ENCODE measurements around the gene HNRNPM. TPM values are rescaled to one million over a fixed set of nuclear protein-coding genes. Genes with fewer than 3 reads are reported as not detected.
A peak's percentile ranks its signal among the peaks of the same experiment; 100 is the strongest.
"Not testable (repeated sequence)": the region's sequence is repeated elsewhere in the genome, so short reads cannot be mapped to it uniquely, and the experiment has no call there.

HNRNPM gene
- 113 TPM for total RNA-seq
- long read RNA-seq, partial matches to known transcripts: 18 of 247 reads
- long read RNA-seq, other reads (novel, unspliced or antisense): 228 of 247 reads

GRCh38 chr19:8444677-8445487 lies at the start of gene HNRNPM:
TSS of gene HNRNPM (plus strand) at chr19:8444975. CDS start at chr19:8444999, 24 bp downstream.
- intact Hi-C loops (cut with DNase I): no loop called here
- peak; percentile 98 for ATAC-seq (ENCODE audit: poor library complexity)
- DNase-seq: peak; percentile 100

- intact Hi-C loops (cut with DNase I): loop anchor here (5.0 kb wide), 1 partner anchor 38 kb away; no protein-coding TSS in a partner anchor
- DNase-seq (no peak), ATAC-seq (ENCODE audit: poor library complexity) (no peak)
Observed at GRCh38 chr19:8395621-8396082, 49.1 kb upstream of the HNRNPM start.

- intact Hi-C loops (cut with DNase I): loop anchor here (5.0 kb wide), 1 partner anchor 39 kb away; no protein-coding TSS in a partner anchor
- no peak for DNase-seq
- no peak for ATAC-seq (ENCODE audit: poor library complexity)
Observed at GRCh38 chr19:8396185-8396562, 48.6 kb upstream of the HNRNPM start.

- peak; percentile 81 for DNase-seq
- peak; percentile 38 for ATAC-seq (ENCODE audit: poor library complexity)
- intact Hi-C loops (cut with DNase I): loop anchor here (5.0 kb wide), 1 partner anchor 39 kb away; no protein-coding TSS in a partner anchor
Observed at GRCh38 chr19:8396563-8397203, 48.1 kb upstream of the HNRNPM start.

GRCh38 chr19:8397271-8397670 lies 47.5 kb upstream of the HNRNPM start:
- ATAC-seq (ENCODE audit: poor library complexity): no peak
- no peak for DNase-seq
- intact Hi-C loops (cut with DNase I): loop anchor here (5.0 kb wide), 1 partner anchor 40 kb away; no protein-coding TSS in a partner anchor

- ATAC-seq (ENCODE audit: poor library complexity) (peak; percentile 7), DNase-seq (no peak)
- intact Hi-C loops (cut with DNase I): loop anchor here (5.0 kb wide), 1 partner anchor 41 kb away; no protein-coding TSS in a partner anchor
Observed at GRCh38 chr19:8397746-8398310, 46.9 kb upstream of the HNRNPM start.

GRCh38 chr19:8398311-8398771 lies 46.4 kb upstream of the HNRNPM start:
- DNase-seq (no peak), ATAC-seq (ENCODE audit: poor library complexity) (peak; percentile 5)
- intact Hi-C loops (cut with DNase I): loop anchor here (5.0 kb wide), 1 partner anchor 41 kb away; no protein-coding TSS in a partner anchor

GRCh38 chr19:8399681-8400188 lies 45.0 kb upstream of the HNRNPM start:
- DNase-seq (no peak), ATAC-seq (ENCODE audit: poor library complexity) (no peak)
- intact Hi-C loops (cut with DNase I): loop anchor here (5.0 kb wide), 1 partner anchor 42 kb away; no protein-coding TSS in a partner anchor

- peak; percentile 45 for DNase-seq
- intact Hi-C loops (cut with DNase I): no loop called here
- ATAC-seq (ENCODE audit: poor library complexity): no peak
Observed at GRCh38 chr19:8401981-8402411, 42.8 kb upstream of the HNRNPM start.

GRCh38 chr19:8403098-8403819 lies 41.5 kb upstream of the HNRNPM start:
- no peak for DNase-seq
- no peak for ATAC-seq (ENCODE audit: poor library complexity)
- intact Hi-C loops (cut with DNase I): no loop called here

GRCh38 chr19:8403820-8404109 lies 41.0 kb upstream of the HNRNPM start:
- DNase-seq (no peak), ATAC-seq (ENCODE audit: poor library complexity) (no peak)
- intact Hi-C loops (cut with DNase I): no loop called here

GRCh38 chr19:8404391-8405151 lies 40.2 kb upstream of the HNRNPM start:
- peak; percentile 68 for ATAC-seq (ENCODE audit: poor library complexity)
- no peak for DNase-seq
- intact Hi-C loops (cut with DNase I): no loop called here

- not testable (repeated sequence) for DNase-seq; ATAC-seq (ENCODE audit: poor library complexity)
- intact Hi-C loops (cut with DNase I): loop anchor here (5.0 kb wide), 1 partner anchor 97 kb away; no protein-coding TSS in a partner anchor
Observed at GRCh38 chr19:8410718-8411117, 34.1 kb upstream of the HNRNPM start.

GRCh38 chr19:8412783-8413628 lies 31.8 kb upstream of the HNRNPM start, which contains the start of gene MARCHF2:
TSS of gene MARCHF2 (plus strand) at chr19:8413305. CDS start at chr19:8421841, 8,536 bp downstream.
- intact Hi-C loops (cut with DNase I): loop anchor here (5.0 kb wide), 1 partner anchor 94 kb away; no protein-coding TSS in a partner anchor
- ATAC-seq (ENCODE audit: poor library complexity) (peak; percentile 99), DNase-seq (peak; percentile 99)

- ATAC-seq (ENCODE audit: poor library complexity) (no peak), DNase-seq (no peak)
- intact Hi-C loops (cut with DNase I): loop anchor here (5.0 kb wide), 1 partner anchor 94 kb away; no protein-coding TSS in a partner anchor
Observed at GRCh38 chr19:8413629-8413995, 31.2 kb upstream of the HNRNPM start.

GRCh38 chr19:8416796-8417195 lies 28.0 kb upstream of the HNRNPM start:
- DNase-seq: no peak
- no peak for ATAC-seq (ENCODE audit: poor library complexity)
- intact Hi-C loops (cut with DNase I): no loop called here

Measured in Right ventricle myocardium superior (tissue), 1 donor.